ENCODE results near the gene LDLRAD4.

Gene LDLRAD4

GRCh38 chr18:13418013-13418710 lies 199.6 kb downstream of the LDLRAD4 start:
- no peaks in the 10 kb centered on the region for H3K9me3 ChIP-seq (ENCODE audit: control insufficient read depth, insufficient read depth, low read length)
- no peaks in the 10 kb centered on the region for H3K36me3 ChIP-seq (ENCODE audit: control insufficient read depth, insufficient read depth, low read length)
- H3K4me1 ChIP-seq (ENCODE audit: control insufficient read depth, insufficient read depth, low read length): no peaks in the 10 kb centered on the region
- no peak overlapping the region for H3K4me3 ChIP-seq (ENCODE audit: low read length)
- no peak overlapping the region for H3K27ac ChIP-seq (ENCODE audit: low read length)
- no peak for DNase-seq (ENCODE audit: low read depth, low spot score)
- no CpG with 5 or more reads among the region's 11 CpGs for WGBS (ENCODE audit: insufficient coverage, insufficient read length)
- no peaks in the 10 kb centered on the region for H3K27me3 ChIP-seq (ENCODE audit: control insufficient read depth, insufficient read depth, low read length)

GRCh38 chr18:13420969-13421686 lies 202.6 kb downstream of the LDLRAD4 start:
- DNase-seq (ENCODE audit: low read depth, low spot score): no peak
- Histone ChIP-seq H3K36me3 (ENCODE audit: control insufficient read depth, insufficient read depth, low read length) (no peaks in the 10 kb centered on the region), H3K9me3 (ENCODE audit: control insufficient read depth, insufficient read depth, low read length) (no peaks in the 10 kb centered on the region), H3K27ac (ENCODE audit: low read length) (no peak overlapping the region), H3K4me1 (ENCODE audit: control insufficient read depth, insufficient read depth, low read length) (no peaks in the 10 kb centered on the region), H3K27me3 (ENCODE audit: control insufficient read depth, insufficient read depth, low read length) (no peaks in the 10 kb centered on the region), H3K4me3 (ENCODE audit: low read length) (no peak overlapping the region)
- no CpG with 5 or more reads among the region's 19 CpGs for WGBS (ENCODE audit: insufficient coverage, insufficient read length)

GRCh38 chr18:13422541-13423147 lies 204.1 kb downstream of the LDLRAD4 start:
- DNase-seq (ENCODE audit: low read depth, low spot score): no peak
- no peak overlapping the region for H3K4me3 ChIP-seq (ENCODE audit: low read length)
- no peaks in the 10 kb centered on the region for H3K36me3 ChIP-seq (ENCODE audit: control insufficient read depth, insufficient read depth, low read length)
- no peaks in the 10 kb centered on the region for H3K27me3 ChIP-seq (ENCODE audit: control insufficient read depth, insufficient read depth, low read length)
- no peaks in the 10 kb centered on the region for H3K9me3 ChIP-seq (ENCODE audit: control insufficient read depth, insufficient read depth, low read length)
- no CpG with 5 or more reads among the region's 5 CpGs for WGBS (ENCODE audit: insufficient coverage, insufficient read length)
- H3K4me1 ChIP-seq (ENCODE audit: control insufficient read depth, insufficient read depth, low read length): no peaks in the 10 kb centered on the region
- no peak overlapping the region for H3K27ac ChIP-seq (ENCODE audit: low read length)

- Histone ChIP-seq H3K27ac (ENCODE audit: low read length) (no peak overlapping the region), H3K27me3 (ENCODE audit: control insufficient read depth, insufficient read depth, low read length) (no peaks in the 10 kb centered on the region), H3K9me3 (ENCODE audit: control insufficient read depth, insufficient read depth, low read length) (no peaks in the 10 kb centered on the region), H3K4me1 (ENCODE audit: control insufficient read depth, insufficient read depth, low read length) (no peaks in the 10 kb centered on the region), H3K36me3 (ENCODE audit: control insufficient read depth, insufficient read depth, low read length) (no peaks in the 10 kb centered on the region), H3K4me3 (ENCODE audit: low read length) (no peak overlapping the region)
- no peak for DNase-seq (ENCODE audit: low read depth, low spot score)
- no CpG with 5 or more reads among the region's 9 CpGs for WGBS (ENCODE audit: insufficient coverage, insufficient read length)
These were observed 204.8 kb downstream of the LDLRAD4 start for GRCh38 chr18:13423352-13423751.

GRCh38 chr18:13424363-13424762 lies 205.8 kb downstream of the LDLRAD4 start:
- Histone ChIP-seq H3K36me3 (ENCODE audit: control insufficient read depth, insufficient read depth, low read length) (no peaks in the 10 kb centered on the region), H3K4me1 (ENCODE audit: control insufficient read depth, insufficient read depth, low read length) (no peaks in the 10 kb centered on the region), H3K27ac (ENCODE audit: low read length) (no peak overlapping the region), H3K4me3 (ENCODE audit: low read length) (no peak overlapping the region), H3K27me3 (ENCODE audit: control insufficient read depth, insufficient read depth, low read length) (no peaks in the 10 kb centered on the region), H3K9me3 (ENCODE audit: control insufficient read depth, insufficient read depth, low read length) (no peaks in the 10 kb centered on the region)
- no CpG with 5 or more reads among the region's 7 CpGs for WGBS (ENCODE audit: insufficient coverage, insufficient read length)
- no peak for DNase-seq (ENCODE audit: low read depth, low spot score)

- no CpG with 5 or more reads among the region's 16 CpGs for WGBS (ENCODE audit: insufficient coverage, insufficient read length)
- no peak for DNase-seq (ENCODE audit: low read depth, low spot score)
- no peaks in the 10 kb centered on the region for H3K9me3 ChIP-seq (ENCODE audit: control insufficient read depth, insufficient read depth, low read length)
- H3K27ac ChIP-seq (ENCODE audit: low read length): no peak overlapping the region
- no peaks in the 10 kb centered on the region for H3K36me3 ChIP-seq (ENCODE audit: control insufficient read depth, insufficient read depth, low read length)
- H3K4me1 ChIP-seq (ENCODE audit: control insufficient read depth, insufficient read depth, low read length): no peaks in the 10 kb centered on the region
- no peaks in the 10 kb centered on the region for H3K27me3 ChIP-seq (ENCODE audit: control insufficient read depth, insufficient read depth, low read length)
- H3K4me3 ChIP-seq (ENCODE audit: low read length): no peak overlapping the region
These were observed 207.0 kb downstream of the LDLRAD4 start for GRCh38 chr18:13425357-13426091.

- H3K27ac ChIP-seq (ENCODE audit: low read length): no peak overlapping the region
- no peak overlapping the region for H3K4me3 ChIP-seq (ENCODE audit: low read length)
- no peaks in the 10 kb centered on the region for H3K9me3 ChIP-seq (ENCODE audit: control insufficient read depth, insufficient read depth, low read length)
- no CpG with 5 or more reads among the region's 3 CpGs for WGBS (ENCODE audit: insufficient coverage, insufficient read length)
- H3K27me3 ChIP-seq (ENCODE audit: control insufficient read depth, insufficient read depth, low read length): no peaks in the 10 kb centered on the region
- no peaks in the 10 kb centered on the region for H3K36me3 ChIP-seq (ENCODE audit: control insufficient read depth, insufficient read depth, low read length)
- 0 out of 2 replicates have a peak, but pooled peaks cover 2% of the 10 kb centered on the region for H3K4me1 ChIP-seq (ENCODE audit: control insufficient read depth, insufficient read depth, low read length)
- no peak for DNase-seq (ENCODE audit: low read depth, low spot score)
These were observed 208.8 kb downstream of the LDLRAD4 start for GRCh38 chr18:13427354-13427753.

- 0 out of 2 replicates have a peak, but pooled peaks cover 2% of the 10 kb centered on the region for H3K4me1 ChIP-seq (ENCODE audit: control insufficient read depth, insufficient read depth, low read length)
- no peak overlapping the region for H3K4me3 ChIP-seq (ENCODE audit: low read length)
- no peaks in the 10 kb centered on the region for H3K9me3 ChIP-seq (ENCODE audit: control insufficient read depth, insufficient read depth, low read length)
- WGBS (ENCODE audit: insufficient coverage, insufficient read length): no CpG with 5 or more reads among the region's 3 CpGs
- DNase-seq (ENCODE audit: low read depth, low spot score): no peak
- H3K27me3 ChIP-seq (ENCODE audit: control insufficient read depth, insufficient read depth, low read length): no peaks in the 10 kb centered on the region
- H3K36me3 ChIP-seq (ENCODE audit: control insufficient read depth, insufficient read depth, low read length): no peaks in the 10 kb centered on the region
- H3K27ac ChIP-seq (ENCODE audit: low read length): no peak overlapping the region
These were observed 209.8 kb downstream of the LDLRAD4 start for GRCh38 chr18:13428319-13428718.

GRCh38 chr18:13429016-13429415 lies 210.5 kb downstream of the LDLRAD4 start:
- H3K4me3 ChIP-seq (ENCODE audit: low read length): no peak overlapping the region
- 0 out of 2 replicates have a peak, but pooled peaks cover 2% of the 10 kb centered on the region for H3K4me1 ChIP-seq (ENCODE audit: control insufficient read depth, insufficient read depth, low read length)
- no CpG with 5 or more reads among the region's 5 CpGs for WGBS (ENCODE audit: insufficient coverage, insufficient read length)
- H3K27ac ChIP-seq (ENCODE audit: low read length): no peak overlapping the region
- no peak for DNase-seq (ENCODE audit: low read depth, low spot score)
- H3K9me3 ChIP-seq (ENCODE audit: control insufficient read depth, insufficient read depth, low read length): no peaks in the 10 kb centered on the region
- no peaks in the 10 kb centered on the region for H3K27me3 ChIP-seq (ENCODE audit: control insufficient read depth, insufficient read depth, low read length)
- no peaks in the 10 kb centered on the region for H3K36me3 ChIP-seq (ENCODE audit: control insufficient read depth, insufficient read depth, low read length)

GRCh38 chr18:13429884-13430510 lies 211.4 kb downstream of the LDLRAD4 start:
- WGBS (ENCODE audit: insufficient coverage, insufficient read length): no CpG with 5 or more reads among the region's 15 CpGs
- H3K4me3 ChIP-seq (ENCODE audit: low read length): no peak overlapping the region
- no peak for DNase-seq (ENCODE audit: low read depth, low spot score)
- 0 out of 2 replicates have a peak, but pooled peaks cover 2% of the 10 kb centered on the region for H3K4me1 ChIP-seq (ENCODE audit: control insufficient read depth, insufficient read depth, low read length)
- H3K27ac ChIP-seq (ENCODE audit: low read length): no peak overlapping the region
- no peaks in the 10 kb centered on the region for H3K9me3 ChIP-seq (ENCODE audit: control insufficient read depth, insufficient read depth, low read length)
- no peaks in the 10 kb centered on the region for H3K36me3 ChIP-seq (ENCODE audit: control insufficient read depth, insufficient read depth, low read length)
- H3K27me3 ChIP-seq (ENCODE audit: control insufficient read depth, insufficient read depth, low read length): no peaks in the 10 kb centered on the region
